Heart right ventricle (tissue), 16 donors: ENCODE results near the gene SERPINC1. TPM values are rescaled to one million over a fixed set of nuclear protein-coding genes. Genes with fewer than 3 reads are reported as not detected.

Experiments
- ATAC-seq, 8 donors: fragments of 200-7000 bp; cut with Tn5 transposase; one replicate each; pipeline ENCODE4 v1.9.1; 2020; ENCODE audit warnings: mild to moderate bottlenecking in 8 of 8, moderate library complexity in 8 of 8, moderate number of reproducible peaks in 1 of 8
- DNase-seq, 2 donors: peaks; one replicate each; pipeline ENCODE4 v3.0.0-alpha.2; 2020
- H3K27ac ChIP-seq, 10 donors: fragments of 200-600 bp; sonication (generic) in 2 of 10; one replicate each; pipeline versions ENCODE4 v1.5.0 to v1.8.0; 2020 to 2022; ENCODE audit warnings: mild to moderate bottlenecking in 3 of 10
- H3K27me3 ChIP-seq, 7 donors: fragments of 200-600 bp; one replicate each; pipeline ENCODE4 v1.8.0; 2021 to 2022; ENCODE audit warnings: mild to moderate bottlenecking in 2 of 7
- H3K36me3 ChIP-seq, 9 donors: fragments of 200-600 bp; sonication (generic) in 1 of 9; one replicate each; pipeline versions ENCODE4 v1.5.0 to v1.8.0; 2020 to 2022; ENCODE audit warnings: mild to moderate bottlenecking in 2 of 9
- H3K4me1 ChIP-seq, 9 donors: fragments of 200-600 bp; sonication (generic) in 1 of 9; one replicate each; pipeline versions ENCODE4 v1.5.0 to v1.8.0; 2020 to 2022; ENCODE audit warnings: mild to moderate bottlenecking in 4 of 9
- H3K4me3 ChIP-seq, 10 donors: fragments of 200-600 bp; sonication (generic) in 2 of 10; one replicate each; pipeline versions ENCODE4 v1.5.0 to v1.8.0; 2020 to 2022; ENCODE audit warnings: mild to moderate bottlenecking in 7 of 10, moderate library complexity in 2 of 10
- H3K9me3 ChIP-seq, 11 donors: fragments of 200-600 bp in 10 of 11; sonication (generic) in 2 of 11; one replicate each; pipeline versions ENCODE4 v1.5.0 to v1.8.0; 2013 to 2022; ENCODE audit warnings: mild to moderate bottlenecking in 2 of 11, control low read depth in 1 of 11, moderate library complexity in 1 of 11
- WGBS, 2 donors: extraction: QIAGEN DNeasy Blood & Tissue Kit; methylation state at CpG; one replicate each; pipeline ENCODE4 v1.1.7; 2013; ENCODE audit warnings: inconsistent platforms in 1 of 2; 5-methylcytosine and 5-hydroxymethylcytosine counted together
- intact Hi-C, 10 donors: fragments of 100-400 bp; cut with DNase I; formaldehyde crosslinking; loops; one replicate each; pipeline versions ENCODE4 v1.11.1 to v1.14.2; 2022
- polyA plus RNA-seq, 2 donors: library from polyadenylated mRNA; stranded (reverse); fragments of 200-250 nt; gene quantifications; one replicate each; pipeline ENCODE4 v1.2.3, GENCODE V29; 2013
- total RNA-seq, 10 donors: library from RNA; stranded (reverse); fragmentation: NEBNext Ultra II Directional in 3 of 10; extraction: Animal tissue kit (Norgen Biotek cat#: 25700) in 3 of 10; gene quantifications; one replicate each; pipeline versions ENCODE4 v1.2.1 to v1.2.4, GENCODE V29; 2021 to 2023
- TF ChIP-seq, protein P1 (sequence below), 9 donors: fragments of 200-600 bp; sonication (generic) in 2 of 9; IDR thresholded peaks; one replicate each; pipeline versions ENCODE4 v1.5.0 to v1.8.0; 2021 to 2022; ENCODE audit warnings: antibody characterized with exemption in 9 of 9, mild to moderate bottlenecking in 5 of 9, moderate library complexity in 1 of 9
- donor health status: Arrhythmogenic right ventricular cardiomyopathy.
- donor health status: ischemic (EF 13 %, LVEDD 7.1; RV severe dilation, severe dysfunction).
- donor health status: healthy with polysubstance abuse.
- donor health status: DM: no; HTN: yes; CAD: no.
- donor health status: DM: no; HTN: no; CAD: no.
- donor health status: ischemic (EF 25% LVEDD 6.9; RV normal size, moderate dysfunction).
- donor health status: ischemic (EF 25% LVEDD 5.7; RV mildly dilated, moderate dysfunction).
- donor health status: healthy.
- donor health status: DM: yes; HTN: yes; CAD: no.
- donor health status: Ischemic cardiomyopathy.
- donor health status: ischemic (EF 35%, LVEDD 5.7; RV mildly dilated, moderate dysfunction).
- donor health status: nonischemic (EF 11% LVEDD 7.7; RV severe dilation, severe dysfunction).
- donor health status: DM: yes; HTN: yes; CAD: no.
- donor health status: PGD.
- donor health status: ischemic (EF 29% LVEDD 5.4; RV normal size, mild dysfunction).
- donor health status: nonischemic (EF 23%, LVEDD 6.1; RV moderate dilation, normal function).

SERPINC1 gene
- total and polyA plus RNA-seq, 12 donors, result 0.20 to 0.44 (median 0.34) TPM; not detected in 9

DNA sequence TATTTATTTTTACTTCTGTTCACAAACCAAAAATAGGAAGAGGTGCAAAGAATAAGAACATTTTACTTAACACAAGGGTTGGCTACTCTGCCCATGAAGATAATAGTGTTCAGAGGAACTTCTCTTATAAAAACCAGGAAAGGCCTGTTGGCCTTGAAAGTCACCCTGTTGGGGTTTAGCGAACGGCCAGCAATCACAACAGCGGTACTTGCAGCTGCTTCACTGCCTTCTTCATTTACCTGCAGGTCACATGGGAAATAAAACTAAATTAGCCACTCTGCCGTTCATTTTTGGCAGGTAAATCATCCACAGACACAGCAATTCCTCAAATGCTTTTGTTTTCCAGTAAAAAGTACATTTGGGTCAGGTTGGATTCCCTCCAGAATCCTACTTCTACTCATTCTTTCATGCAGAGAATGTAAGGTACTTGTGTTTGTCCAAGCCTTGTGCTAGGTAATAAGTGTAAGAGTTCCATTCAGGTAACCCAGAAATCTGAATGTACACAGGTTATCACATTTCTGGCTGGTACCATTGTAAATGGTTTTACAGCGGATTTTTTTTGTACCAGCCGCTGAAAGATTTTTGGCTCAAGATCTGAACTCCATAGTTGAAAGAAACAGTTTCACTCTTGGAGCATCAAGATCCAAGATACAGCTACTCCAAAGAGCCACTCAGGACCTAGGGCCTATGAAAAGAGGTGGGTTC is 13.1 kb downstream of the SERPINC1 start:
- TF ChIP-seq, protein P1, sequence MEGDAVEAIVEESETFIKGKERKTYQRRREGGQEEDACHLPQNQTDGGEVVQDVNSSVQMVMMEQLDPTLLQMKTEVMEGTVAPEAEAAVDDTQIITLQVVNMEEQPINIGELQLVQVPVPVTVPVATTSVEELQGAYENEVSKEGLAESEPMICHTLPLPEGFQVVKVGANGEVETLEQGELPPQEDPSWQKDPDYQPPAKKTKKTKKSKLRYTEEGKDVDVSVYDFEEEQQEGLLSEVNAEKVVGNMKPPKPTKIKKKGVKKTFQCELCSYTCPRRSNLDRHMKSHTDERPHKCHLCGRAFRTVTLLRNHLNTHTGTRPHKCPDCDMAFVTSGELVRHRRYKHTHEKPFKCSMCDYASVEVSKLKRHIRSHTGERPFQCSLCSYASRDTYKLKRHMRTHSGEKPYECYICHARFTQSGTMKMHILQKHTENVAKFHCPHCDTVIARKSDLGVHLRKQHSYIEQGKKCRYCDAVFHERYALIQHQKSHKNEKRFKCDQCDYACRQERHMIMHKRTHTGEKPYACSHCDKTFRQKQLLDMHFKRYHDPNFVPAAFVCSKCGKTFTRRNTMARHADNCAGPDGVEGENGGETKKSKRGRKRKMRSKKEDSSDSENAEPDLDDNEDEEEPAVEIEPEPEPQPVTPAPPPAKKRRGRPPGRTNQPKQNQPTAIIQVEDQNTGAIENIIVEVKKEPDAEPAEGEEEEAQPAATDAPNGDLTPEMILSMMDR (IDR thresholded peaks at IDR 0.05), result no peak
- no peak for ATAC-seq
- no peaks in the 10 kb centered on the region for H3K9me3 ChIP-seq
- WGBS, 2 donors, result 88 to 89% methylated on average over 6 of the region's 6 CpGs
- DNase-seq, result no peak
- no peak overlapping the region for H3K4me3 ChIP-seq
- H3K4me1 ChIP-seq, result peaks cover 0 to 3% (median 0%) of the 10 kb centered on the region in 9 donors
- no peaks in the 10 kb centered on the region for H3K27me3 ChIP-seq
- no peak overlapping the region for H3K27ac ChIP-seq
- intact Hi-C loops, result no loop called here
- H3K36me3 ChIP-seq, result peaks cover 0 to 13% (median 0%) of the 10 kb centered on the region in 9 donors

DNA sequence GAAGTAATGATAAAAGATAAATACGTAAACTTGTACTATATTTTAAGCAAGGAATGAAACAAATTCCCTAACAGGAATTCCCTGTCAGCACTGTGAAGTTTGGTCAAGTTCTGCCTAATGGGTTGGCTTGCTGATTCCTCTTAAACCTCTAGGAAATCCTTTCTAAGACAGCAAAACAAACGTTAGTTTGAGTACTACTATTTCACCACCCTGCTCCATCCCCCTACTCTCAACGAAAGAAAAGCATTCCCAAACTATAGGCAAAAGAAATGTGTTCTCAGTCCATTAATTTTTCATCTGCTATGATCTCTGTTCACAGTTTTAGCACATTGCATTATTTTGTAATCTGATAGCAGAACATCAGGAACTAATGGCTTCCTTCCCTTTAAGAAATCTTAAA is 16.1 kb downstream of the SERPINC1 start:
- TF ChIP-seq, protein P1 (IDR thresholded peaks at IDR 0.05), result no peak
- ATAC-seq (no peak), DNase-seq (no peak)
- H3K4me3 ChIP-seq, result no peak overlapping the region
- no peaks in the 10 kb centered on the region for H3K27me3 ChIP-seq
- peaks cover 0 to 15% (median 0%) of the 10 kb centered on the region in 9 donors for H3K4me1 ChIP-seq
- intact Hi-C loops, result no loop called here
- H3K27ac ChIP-seq, result no peak overlapping the region
- no peaks in the 10 kb centered on the region for H3K9me3 ChIP-seq
- H3K36me3 ChIP-seq, result peaks cover 0 to 19% (median 0%) of the 10 kb centered on the region in 9 donors
- 58 to 59% methylated on average over 3 of the region's 3 CpGs for WGBS, 2 donors

DNA sequence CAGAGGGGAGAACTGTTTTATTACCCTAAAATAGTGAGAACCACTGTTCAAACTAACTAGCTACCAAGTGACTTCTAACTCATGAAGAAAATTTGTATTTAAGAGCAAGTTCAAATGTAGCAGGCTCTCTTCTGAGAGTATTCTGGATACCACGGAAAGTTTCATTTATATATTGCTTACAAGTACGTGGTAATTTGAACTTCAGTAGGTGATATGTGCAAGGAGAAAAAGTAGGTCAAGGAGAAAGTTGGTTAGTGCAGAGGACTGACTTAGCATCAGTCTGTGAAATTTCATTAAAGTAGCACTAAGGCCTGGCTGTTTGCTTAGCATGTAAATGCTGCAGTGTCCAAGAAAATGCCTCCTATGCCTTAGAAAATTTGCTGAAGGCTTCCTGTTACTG is 16.7 kb downstream of the SERPINC1 start:
- no peak overlapping the region for H3K27ac ChIP-seq
- no peaks in the 10 kb centered on the region for H3K9me3 ChIP-seq
- peaks cover 0 to 15% (median 0%) of the 10 kb centered on the region in 9 donors for H3K4me1 ChIP-seq
- ATAC-seq (no peak), DNase-seq (no peak)
- no peak overlapping the region for H3K4me3 ChIP-seq
- WGBS, 2 donors, result 44 to 68% methylated on average over 2 of the region's 2 CpGs
- TF ChIP-seq, protein P1 (IDR thresholded peaks at IDR 0.05), result no peak
- intact Hi-C loops, result no loop called here
- H3K27me3 ChIP-seq, result no peaks in the 10 kb centered on the region
- peaks cover 0 to 20% (median 0%) of the 10 kb centered on the region in 9 donors for H3K36me3 ChIP-seq

DNA sequence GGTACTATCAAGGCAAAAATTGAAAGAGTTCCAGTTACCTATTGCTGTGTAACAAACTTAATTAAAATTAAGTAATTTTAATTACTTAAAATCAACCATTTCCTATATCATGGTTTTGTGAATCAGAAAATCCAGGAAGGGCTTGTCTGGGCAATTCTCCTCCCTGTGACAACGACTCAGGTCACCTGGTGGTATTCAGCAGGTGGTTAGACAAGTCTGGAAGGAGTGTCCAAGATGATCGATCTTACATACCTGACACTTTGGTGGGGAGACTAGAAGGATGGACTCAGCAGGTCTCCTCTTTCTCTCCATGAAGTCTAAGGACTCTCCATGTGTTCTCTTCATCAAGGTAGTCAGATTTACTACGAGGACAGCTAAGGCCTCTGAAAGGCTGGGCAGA is 22.9 kb downstream of the SERPINC1 start:
- H3K9me3 ChIP-seq, result no peaks in the 10 kb centered on the region
- DNase-seq (no peak), ATAC-seq (no peak)
- H3K4me3 ChIP-seq, result no peak overlapping the region
- peaks cover 0 to 44% (median 0%) of the 10 kb centered on the region in 9 donors for H3K36me3 ChIP-seq
- intact Hi-C loops, result no loop called here
- TF ChIP-seq, protein P1 (IDR thresholded peaks at IDR 0.05), result no peak
- WGBS, 2 donors, result 60 to 77% methylated on average over 3 of the region's 3 CpGs
- H3K27me3 ChIP-seq, result no peaks in the 10 kb centered on the region
- H3K27ac ChIP-seq, result no peak overlapping the region
- H3K4me1 ChIP-seq, result peaks cover 0 to 12% (median 0%) of the 10 kb centered on the region in 9 donors
